ENCODE data around the gene GXYLT2.
A peak's percentile ranks its signal among the peaks of the same experiment; 100 is the strongest.

The GXYLT2 gene

DNA sequence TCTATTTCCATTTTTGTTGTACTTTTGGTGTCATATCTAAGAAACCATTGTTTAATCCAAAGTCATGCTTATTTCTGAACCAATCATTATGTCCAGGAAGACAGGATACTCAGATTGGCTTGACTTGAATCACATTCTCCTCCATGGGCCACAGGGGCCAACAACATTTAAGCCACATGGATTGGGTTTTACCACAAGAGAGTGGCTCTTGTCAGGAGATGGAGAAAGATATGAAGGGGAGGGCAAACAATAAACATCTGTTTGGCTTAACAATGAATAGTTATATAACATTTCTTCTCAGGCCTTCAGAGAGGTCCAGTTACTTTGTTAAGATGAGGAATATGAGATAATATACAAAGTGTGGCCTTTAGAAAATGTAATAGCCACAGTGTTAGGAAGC, 44.6 kb downstream of the GXYLT2 start:
- no peak for DNase-seq (ENCODE audit: low spot score)

- peak; percentile 52 for DNase-seq (ENCODE audit: low spot score)
Observed at GRCh38 chr3:72938471-72939265, 50.8 kb downstream of the GXYLT2 start.

DNA sequence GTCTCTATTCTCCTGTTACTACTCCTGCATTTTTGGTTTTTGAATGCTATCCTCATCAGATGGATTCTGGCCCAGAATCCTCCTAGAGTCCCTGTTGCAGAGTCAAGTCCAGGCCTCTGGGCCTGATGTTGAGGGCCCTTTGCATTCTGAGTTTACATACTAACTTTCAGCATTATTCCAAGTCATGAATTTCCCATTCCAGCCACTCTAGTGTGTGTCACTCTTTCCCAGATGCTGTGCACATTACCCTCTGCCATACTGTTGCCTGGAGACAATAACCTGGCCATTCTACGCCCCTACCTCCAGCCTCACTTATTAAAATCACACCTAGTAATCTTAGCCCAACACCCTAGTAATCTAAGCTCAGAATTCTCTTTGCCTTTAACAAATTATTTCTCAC, 53.4 kb downstream of the GXYLT2 start:
- no peak for DNase-seq (ENCODE audit: low spot score)

GRCh38 chr3:72942427-72942826, 54.6 kb downstream of the GXYLT2 start:
- no peak for DNase-seq (ENCODE audit: low spot score)

DNA sequence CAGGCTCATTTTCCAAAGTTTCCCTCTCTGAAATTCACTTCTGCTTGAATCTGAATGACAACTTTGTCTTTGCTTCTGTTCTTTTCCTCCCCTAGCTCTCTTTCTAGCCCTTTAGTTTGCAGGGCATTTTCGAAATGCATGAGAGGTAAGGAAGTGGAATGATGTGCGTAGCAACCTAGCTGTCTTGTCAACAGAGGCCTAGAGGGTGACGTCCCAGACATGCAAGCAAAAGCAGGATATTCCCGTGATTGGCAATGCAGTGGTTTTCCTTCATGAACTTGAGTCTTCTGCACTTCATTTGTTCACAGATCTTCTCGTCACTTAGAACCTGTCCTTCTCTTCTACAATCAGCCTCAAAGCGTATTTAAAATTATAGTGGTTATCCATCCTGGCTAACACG, 56.9 kb downstream of the GXYLT2 start:
- no peak for DNase-seq (ENCODE audit: low spot score)

GRCh38 chr3:72947715-72948490, 60.1 kb downstream of the GXYLT2 start:
- no peak for DNase-seq (ENCODE audit: low spot score)

DNA sequence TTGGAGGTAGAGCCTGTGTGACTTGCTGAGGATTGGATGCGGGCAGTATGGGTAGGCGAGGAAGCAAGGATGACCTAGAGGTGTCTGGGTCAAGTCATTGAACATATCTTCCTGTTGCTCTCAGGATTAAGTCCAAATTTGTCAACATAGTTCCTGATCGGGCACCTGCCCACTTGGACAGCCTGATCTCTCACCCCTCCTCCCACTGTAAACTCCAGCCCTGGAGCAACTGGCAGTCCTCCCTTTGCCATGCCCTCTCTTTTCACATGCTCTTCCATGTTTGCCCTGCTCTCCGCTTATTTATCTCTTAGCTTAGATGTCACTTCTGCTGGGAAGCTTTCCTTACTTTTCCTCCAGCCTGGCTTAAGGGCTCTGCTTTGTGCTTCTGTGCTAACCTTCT, 61.2 kb downstream of the GXYLT2 start:
- DNase-seq (ENCODE audit: low spot score): no peak

- DNase-seq (ENCODE audit: low spot score): no peak
Observed at GRCh38 chr3:72950372-72950771, 62.5 kb downstream of the GXYLT2 start.

GRCh38 chr3:72950801-72951200, 63.0 kb downstream of the GXYLT2 start:
- DNase-seq (ENCODE audit: low spot score): no peak

DNA sequence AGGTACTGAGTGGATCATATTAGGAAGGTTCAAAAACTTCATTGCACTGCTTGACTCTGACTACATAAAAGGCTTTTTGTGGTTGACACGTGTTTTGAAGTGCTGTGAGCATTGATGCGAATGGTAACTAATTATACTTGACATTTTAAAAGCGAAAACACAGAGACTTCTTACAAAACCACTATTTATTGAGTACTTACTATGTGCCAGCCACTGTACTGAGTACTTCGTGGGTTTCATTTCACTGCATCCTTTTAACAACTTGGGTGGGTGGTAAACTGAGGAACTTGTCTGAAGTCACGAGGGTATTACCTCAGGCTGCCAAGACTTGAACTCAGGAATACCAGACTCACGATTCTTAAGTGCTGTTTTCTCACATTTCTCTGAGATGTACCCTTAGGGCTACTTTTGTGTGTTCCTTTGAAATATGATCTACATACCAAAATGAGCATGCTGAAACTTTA, 63.4 kb downstream of the GXYLT2 start:
- DNase-seq (ENCODE audit: low spot score): no peak

- no peak for DNase-seq (ENCODE audit: low spot score)
Observed at GRCh38 chr3:72953325-72953956, 65.6 kb downstream of the GXYLT2 start.

DNA sequence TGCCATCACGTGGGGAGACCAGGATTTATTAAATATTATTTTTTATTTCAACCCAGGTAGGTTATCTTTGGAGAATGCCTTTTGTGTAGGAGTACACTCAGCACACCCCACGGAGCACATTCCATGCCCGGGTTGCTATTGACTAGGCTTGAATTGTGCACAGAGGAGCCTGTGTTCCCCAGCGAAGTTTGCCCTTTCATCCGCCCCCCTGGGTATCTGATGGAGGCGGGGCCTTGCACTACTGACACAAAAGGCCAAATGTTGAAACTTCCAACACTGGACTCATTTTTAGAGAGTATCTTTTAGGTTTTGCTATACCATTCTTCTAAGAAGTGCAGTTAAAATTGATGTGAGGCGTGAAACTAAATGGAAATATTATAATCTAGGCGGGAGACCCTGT, 69.5 kb downstream of the GXYLT2 start:
- DNase-seq (ENCODE audit: low spot score): no peak

DNA sequence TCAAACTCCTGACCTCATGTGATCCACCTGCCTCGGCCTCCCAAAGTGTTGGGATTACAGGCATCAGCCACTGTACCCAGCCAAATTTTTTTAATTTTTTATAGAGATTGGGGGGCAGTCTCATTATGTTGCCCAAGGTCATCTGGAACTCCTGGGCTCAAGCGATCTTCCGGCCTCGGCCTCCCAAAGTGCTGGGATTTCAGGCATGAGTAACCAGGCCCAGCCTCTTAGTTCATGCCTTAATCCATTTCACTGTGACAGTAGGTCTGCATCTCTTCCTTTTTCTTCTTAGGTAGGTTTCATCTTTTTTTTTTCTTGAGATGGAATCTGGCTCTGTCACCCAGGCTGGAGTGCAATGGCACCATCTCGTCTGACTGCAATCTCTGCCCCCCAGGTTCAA, 71.5 kb downstream of the GXYLT2 start:
- DNase-seq (ENCODE audit: low spot score): no peak

DNA sequence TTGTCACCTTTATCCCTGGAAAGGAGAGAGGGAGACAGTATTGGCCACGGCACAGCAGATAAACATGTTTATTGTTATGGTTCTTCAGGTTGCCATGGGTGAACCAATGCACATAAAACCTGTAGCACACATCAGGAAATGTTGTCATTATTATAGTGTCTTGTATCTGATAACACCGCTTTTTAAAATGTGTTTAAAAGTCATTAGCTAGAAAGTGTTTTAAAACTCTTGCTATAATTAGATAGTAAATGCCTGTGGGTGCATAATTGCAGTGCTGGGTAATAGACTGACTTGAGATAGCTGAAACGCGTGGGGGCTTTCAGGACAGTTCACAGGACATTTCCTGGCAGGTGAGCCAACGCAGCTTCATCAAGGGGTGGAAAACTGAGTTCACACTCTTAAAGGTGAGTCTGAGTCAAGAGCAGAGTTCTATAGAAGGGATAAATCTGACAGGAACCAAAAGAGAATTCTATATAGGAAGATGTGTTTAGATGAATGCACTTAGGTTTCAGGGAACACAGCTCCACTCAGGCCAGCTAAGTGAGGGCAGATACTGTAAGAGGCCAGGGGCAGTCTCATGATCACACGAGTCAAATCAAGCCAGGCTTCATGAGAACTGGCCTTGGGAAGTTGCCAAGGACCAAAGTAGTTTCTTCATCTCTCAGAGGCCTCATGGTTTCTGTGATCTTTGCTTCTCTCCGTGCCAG, 73.1 kb downstream of the GXYLT2 start:
- DNase-seq (ENCODE audit: low spot score): no peak

GRCh38 chr3:72961752-72962151, 73.9 kb downstream of the GXYLT2 start:
- DNase-seq (ENCODE audit: low spot score): no peak

GRCh38 chr3:72962317-72962716, 74.5 kb downstream of the GXYLT2 start:
- no peak for DNase-seq (ENCODE audit: low spot score)

- no peak for DNase-seq (ENCODE audit: low spot score)
Observed at GRCh38 chr3:72964633-72965032, 76.8 kb downstream of the GXYLT2 start.

DNA sequence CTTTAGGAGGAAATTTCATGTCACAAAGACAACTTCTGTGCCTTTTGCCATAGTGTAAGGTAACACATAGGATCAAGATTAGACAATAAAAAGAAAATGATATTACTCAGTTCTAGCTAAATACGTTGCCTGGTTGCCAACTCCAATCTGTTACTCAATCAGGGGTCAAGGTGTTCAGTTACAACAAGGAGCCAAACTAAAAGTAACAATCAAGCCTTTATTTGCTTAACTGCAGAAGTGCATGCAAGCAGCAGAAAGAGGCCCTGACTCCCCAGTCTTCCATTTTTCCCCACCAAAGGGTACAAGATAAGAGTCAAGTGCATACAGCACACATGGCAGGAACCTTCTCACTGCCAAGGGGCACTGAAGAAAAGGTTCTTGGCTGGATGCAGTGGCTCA, 80.4 kb downstream of the GXYLT2 start:
- DNase-seq (ENCODE audit: low spot score): no peak

DNA sequence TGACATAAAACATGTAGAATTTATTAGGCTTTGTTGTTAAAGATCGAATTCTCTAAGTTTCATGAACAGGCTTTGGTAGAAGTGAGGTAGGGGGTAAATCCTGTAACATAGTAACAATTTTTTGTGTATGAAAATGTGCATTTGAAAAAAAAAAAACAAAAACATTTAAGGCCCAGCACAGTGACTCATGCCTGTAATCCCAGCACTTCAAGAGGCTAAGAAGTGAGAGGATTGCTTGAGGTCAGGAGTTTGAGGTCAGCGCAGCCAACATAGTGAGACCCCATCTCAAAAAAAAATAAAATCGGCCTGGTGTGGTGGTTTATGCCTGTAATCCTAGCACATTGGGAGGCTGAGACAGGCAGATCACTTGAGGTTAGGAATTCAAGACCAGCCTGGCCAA, 81.9 kb downstream of the GXYLT2 start:
- DNase-seq (ENCODE audit: low spot score): no peak

GRCh38 chr3:72970942-72971341, 83.1 kb downstream of the GXYLT2 start:
- DNase-seq (ENCODE audit: low spot score): no peak

DNA sequence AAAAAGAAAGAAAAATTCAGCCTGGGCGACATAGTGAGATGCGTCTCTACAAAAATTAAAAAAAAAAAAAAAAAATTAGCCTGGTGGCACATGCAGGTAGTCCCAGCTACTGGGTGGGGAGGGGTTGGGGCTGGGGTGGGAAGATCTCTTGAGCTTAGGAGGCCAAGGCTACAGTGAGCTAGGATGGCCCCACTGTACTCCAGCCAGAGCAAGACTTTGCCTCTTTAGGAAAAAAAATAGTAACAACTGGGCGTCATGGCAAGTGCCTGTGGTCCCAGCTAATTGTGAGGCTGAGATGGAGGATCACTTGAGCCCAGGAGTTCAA, 84.8 kb downstream of the GXYLT2 start:
- DNase-seq (ENCODE audit: low spot score): no peak

- no peak for DNase-seq (ENCODE audit: low spot score)
Observed at GRCh38 chr3:72973031-72973723, 85.3 kb downstream of the GXYLT2 start.

All from kidney capillary endothelial cell (primary cell).